Measurements from ENCODE around the gene RHEX.

The RHEX gene

GRCh38 chr1:206082831-206083695 is 30.1 kb downstream of the RHEX start:
- no peaks in the 10 kb centered on the region for H3K27me3 Mint-ChIP-seq

GRCh38 chr1:206083750-206084149 is 30.8 kb downstream of the RHEX start:
- no peak overlapping the region for H3K4me3 Mint-ChIP-seq
- peaks cover 24% of the 10 kb centered on the region for H3K4me1 Mint-ChIP-seq (ENCODE audit: low read depth)
- H3K27me3 Mint-ChIP-seq = no peaks in the 10 kb centered on the region
- H3K36me3 Mint-ChIP-seq (ENCODE audit: low read depth) = no peaks in the 10 kb centered on the region
- H3K27ac Mint-ChIP-seq = no peak overlapping the region
- H3K9me3 Mint-ChIP-seq = no peaks in the 10 kb centered on the region

More at GRCh38 chr1:206082831-206083695, 30.1 kb downstream of the RHEX start:
- Mint-ChIP-seq H3K4me3 (no peak overlapping the region), H3K9me3 (no peaks in the 10 kb centered on the region), H3K27ac (no peak overlapping the region), H3K36me3 (ENCODE audit: low read depth) (no peaks in the 10 kb centered on the region), H3K4me1 (ENCODE audit: low read depth) (peaks cover 24% of the 10 kb centered on the region)

- H3K4me3 Mint-ChIP-seq = no peak overlapping the region
- no peak overlapping the region for H3K27ac Mint-ChIP-seq
- no peaks in the 10 kb centered on the region for H3K27me3 Mint-ChIP-seq
- H3K36me3 Mint-ChIP-seq (ENCODE audit: low read depth) = no peaks in the 10 kb centered on the region
- no peaks in the 10 kb centered on the region for H3K9me3 Mint-ChIP-seq
- H3K4me1 Mint-ChIP-seq (ENCODE audit: low read depth) = peaks cover 7% of the 10 kb centered on the region
These were observed 34.1 kb downstream of the RHEX start for GRCh38 chr1:206087091-206087490.

- Mint-ChIP-seq H3K4me3 (no peak overlapping the region), H3K27ac (no peak overlapping the region), H3K36me3 (ENCODE audit: low read depth) (no peaks in the 10 kb centered on the region), H3K9me3 (no peaks in the 10 kb centered on the region), H3K27me3 (peaks cover 3% of the 10 kb centered on the region), H3K4me1 (ENCODE audit: low read depth) (no peaks in the 10 kb centered on the region)
These were observed 36.4 kb downstream of the RHEX start for GRCh38 chr1:206089341-206089740.

- H3K9me3 Mint-ChIP-seq = no peaks in the 10 kb centered on the region
- H3K4me1 Mint-ChIP-seq (ENCODE audit: low read depth) = no peaks in the 10 kb centered on the region
- H3K27me3 Mint-ChIP-seq = peaks cover 12% of the 10 kb centered on the region
- no peaks in the 10 kb centered on the region for H3K36me3 Mint-ChIP-seq (ENCODE audit: low read depth)
- no peak overlapping the region for H3K4me3 Mint-ChIP-seq
- no peak overlapping the region for H3K27ac Mint-ChIP-seq
These were observed 41.1 kb downstream of the RHEX start for GRCh38 chr1:206094024-206094423.

- Mint-ChIP-seq H3K9me3 (no peaks in the 10 kb centered on the region), H3K4me3 (no peak overlapping the region), H3K4me1 (ENCODE audit: low read depth) (no peaks in the 10 kb centered on the region), H3K27ac (no peak overlapping the region), H3K36me3 (ENCODE audit: low read depth) (no peaks in the 10 kb centered on the region), H3K27me3 (peaks cover 20% of the 10 kb centered on the region)
These were observed 44.4 kb downstream of the RHEX start for GRCh38 chr1:206097381-206097780.

GRCh38 chr1:206098242-206098919 is 45.4 kb downstream of the RHEX start:
- Mint-ChIP-seq H3K4me3 (no peak overlapping the region), H3K27ac (no peak overlapping the region), H3K9me3 (no peaks in the 10 kb centered on the region), H3K36me3 (ENCODE audit: low read depth) (no peaks in the 10 kb centered on the region), H3K27me3 (peaks cover 20% of the 10 kb centered on the region), H3K4me1 (ENCODE audit: low read depth) (no peaks in the 10 kb centered on the region)

GRCh38 chr1:206100226-206100815 is 47.3 kb downstream of the RHEX start:
- Mint-ChIP-seq H3K4me3 (no peak overlapping the region), H3K4me1 (ENCODE audit: low read depth) (no peaks in the 10 kb centered on the region), H3K9me3 (no peaks in the 10 kb centered on the region), H3K27me3 (peaks cover 12% of the 10 kb centered on the region), H3K36me3 (ENCODE audit: low read depth) (no peaks in the 10 kb centered on the region), H3K27ac (no peak overlapping the region)

GRCh38 chr1:206101351-206102045 is 48.5 kb downstream of the RHEX start:
- H3K27me3 Mint-ChIP-seq = peaks cover 12% of the 10 kb centered on the region
- H3K9me3 Mint-ChIP-seq = no peaks in the 10 kb centered on the region
- no peaks in the 10 kb centered on the region for H3K36me3 Mint-ChIP-seq (ENCODE audit: low read depth)
- H3K4me1 Mint-ChIP-seq (ENCODE audit: low read depth) = no peaks in the 10 kb centered on the region
- no peak overlapping the region for H3K4me3 Mint-ChIP-seq
- no peak overlapping the region for H3K27ac Mint-ChIP-seq

- Mint-ChIP-seq H3K27me3 (peaks cover 12% of the 10 kb centered on the region), H3K27ac (no peak overlapping the region), H3K36me3 (ENCODE audit: low read depth) (no peaks in the 10 kb centered on the region), H3K9me3 (no peaks in the 10 kb centered on the region), H3K4me3 (no peak overlapping the region), H3K4me1 (ENCODE audit: low read depth) (no peaks in the 10 kb centered on the region)
These were observed 49.4 kb downstream of the RHEX start for GRCh38 chr1:206102292-206102936.

- Mint-ChIP-seq H3K27ac (no peak overlapping the region), H3K9me3 (no peaks in the 10 kb centered on the region), H3K36me3 (ENCODE audit: low read depth) (no peaks in the 10 kb centered on the region), H3K4me1 (ENCODE audit: low read depth) (no peaks in the 10 kb centered on the region), H3K27me3 (peaks cover 7% of the 10 kb centered on the region), H3K4me3 (no peak overlapping the region)
These were observed 51.0 kb downstream of the RHEX start for GRCh38 chr1:206103979-206104378.

- Mint-ChIP-seq H3K36me3 (ENCODE audit: low read depth) (no peaks in the 10 kb centered on the region), H3K27me3 (no peaks in the 10 kb centered on the region), H3K4me3 (no peak overlapping the region), H3K27ac (no peak overlapping the region), H3K9me3 (no peaks in the 10 kb centered on the region), H3K4me1 (ENCODE audit: low read depth) (no peaks in the 10 kb centered on the region)
These were observed 52.6 kb downstream of the RHEX start for GRCh38 chr1:206105464-206105995.

- H3K9me3 Mint-ChIP-seq = no peaks in the 10 kb centered on the region
These were observed 53.6 kb downstream of the RHEX start for GRCh38 chr1:206106328-206107167.

More at GRCh38 chr1:206106328-206107167, 53.6 kb downstream of the RHEX start:
- H3K36me3 Mint-ChIP-seq (ENCODE audit: low read depth) = no peaks in the 10 kb centered on the region
- H3K27me3 Mint-ChIP-seq = no peaks in the 10 kb centered on the region
- no peaks in the 10 kb centered on the region for H3K4me1 Mint-ChIP-seq (ENCODE audit: low read depth)
- no peak overlapping the region for H3K27ac Mint-ChIP-seq
- H3K4me3 Mint-ChIP-seq = no peak overlapping the region

All from stimulated activated naive CD8-positive, alpha-beta T cell treated with anti-CD3 and anti-CD28 coated beads, Interleukin-15, Interleukin-2, amounts not matched to agents 100 ng/mL and 50 ng/mL, for 24 hours (primary cell).